T-helper 1 cell (primary cell): ENCODE data around the gene DEPDC5.

ENCODE experiments used
- DNase-seq, 5 donors: peaks; one replicate each; pipeline ENCODE4 v3.0.0-alpha.2; 2012 to 2020

Gene DEPDC5

GRCh38 chr22:31897842-31898805 lies 144.3 kb downstream of the DEPDC5 start:
- no peak for DNase-seq

GRCh38 chr22:31898926-31899325 lies 145.1 kb downstream of the DEPDC5 start:
- no peak for DNase-seq

GRCh38 chr22:31899669-31900068 lies 145.8 kb downstream of the DEPDC5 start:
- no peak for DNase-seq

- no peak for DNase-seq
These were observed 147.7 kb downstream of the DEPDC5 start for GRCh38 chr22:31901388-31902137.

GRCh38 chr22:31904651-31905050 lies 150.8 kb downstream of the DEPDC5 start:
- no peak for DNase-seq

GRCh38 chr22:31905356-31905755 lies 151.5 kb downstream of the DEPDC5 start:
- DNase-seq, result no peak

GRCh38 chr22:31906086-31906485 lies 152.3 kb downstream of the DEPDC5 start:
- DNase-seq, result no peak

GRCh38 chr22:31906569-31906968 lies 152.8 kb downstream of the DEPDC5 start:
- DNase-seq, result no peak

- DNase-seq, result no peak
These were observed 156.2 kb downstream of the DEPDC5 start for GRCh38 chr22:31909977-31910376.

- DNase-seq, result no peak
These were observed 158.0 kb downstream of the DEPDC5 start for GRCh38 chr22:31911565-31912406.

- DNase-seq, result no peak
These were observed 158.6 kb downstream of the DEPDC5 start for GRCh38 chr22:31912407-31912743.

GRCh38 chr22:31915586-31915985 lies 161.8 kb downstream of the DEPDC5 start:
- DNase-seq, result no peak

GRCh38 chr22:31917227-31917921 lies 163.6 kb downstream of the DEPDC5 start:
- peak in 1 of 5 donors; percentile 5 for DNase-seq

GRCh38 chr22:31919730-31920129 lies 165.9 kb downstream of the DEPDC5 start:
- no peak for DNase-seq

GRCh38 chr22:31920306-31920705 lies 166.5 kb downstream of the DEPDC5 start:
- DNase-seq, result no peak

- DNase-seq, result no peak
These were observed 167.3 kb downstream of the DEPDC5 start for GRCh38 chr22:31921106-31921505.

- DNase-seq, result no peak
These were observed 168.7 kb downstream of the DEPDC5 start for GRCh38 chr22:31922534-31922933.

GRCh38 chr22:31923136-31923535 lies 169.3 kb downstream of the DEPDC5 start:
- DNase-seq, result no peak

GRCh38 chr22:31923747-31924146 lies 169.9 kb downstream of the DEPDC5 start:
- DNase-seq, result no peak

- DNase-seq, result no peak
These were observed 171.2 kb downstream of the DEPDC5 start for GRCh38 chr22:31925056-31925455.

GRCh38 chr22:31926024-31926423 lies 172.2 kb downstream of the DEPDC5 start:
- no peak for DNase-seq

- DNase-seq, result no peak
These were observed 173.2 kb downstream of the DEPDC5 start for GRCh38 chr22:31926969-31927368.
